Caki2 (cell line): ENCODE data around the gene MORN1. TPM values are rescaled to one million over a fixed set of nuclear protein-coding genes. Genes with fewer than 3 reads are reported as not detected.

Experiments used
- DNase-seq: peaks from one replicate; pipeline ENCODE4 v3.0.0-alpha.2; 2015; ENCODE audit warnings: low read depth
- in situ Hi-C: cut with HindIII; loops from 2 replicates; pipeline ENCODE4 v1.10.0; 2016; ENCODE audit warnings: low sequenced_read_pairs, low pct_unique_long_range_greater_than_20kb, mixed read lengths
- total RNA-seq: library from RNA; depleted of rRNA; stranded (reverse); fragments of >200 nt; shearing (Covaris generic); gene quantifications from 2 replicates; pipeline ENCODE4 v1.2.3, GENCODE V29; 2014; ENCODE audit warnings: low replicate concordance

MORN1 gene
- total RNA-seq, 1 experiment from 2014 or later = 20.3 TPM

DNA sequence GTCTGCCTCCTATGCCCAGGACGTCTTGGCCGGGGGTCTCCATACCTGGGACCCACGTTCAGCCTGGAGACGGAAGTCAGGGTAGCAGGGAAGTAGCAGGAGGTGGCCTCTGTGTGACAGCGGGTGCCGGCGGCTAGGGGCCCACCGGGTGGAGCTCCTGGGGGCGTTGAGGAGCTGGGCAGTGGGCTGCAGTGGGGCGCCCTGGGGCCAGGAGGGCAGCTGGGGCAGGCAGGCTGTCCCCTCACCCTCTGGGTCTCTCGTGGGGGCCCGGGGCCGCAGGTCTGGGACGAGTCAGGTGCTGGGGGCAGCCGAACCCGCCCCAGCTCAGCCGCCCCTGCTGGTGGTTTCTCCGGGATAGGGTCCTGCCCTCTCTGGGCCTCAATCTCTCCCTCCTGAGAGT, 35.7 kb upstream of the MORN1 start:
- no peak for DNase-seq
- in situ Hi-C loops = no loop called here

DNA sequence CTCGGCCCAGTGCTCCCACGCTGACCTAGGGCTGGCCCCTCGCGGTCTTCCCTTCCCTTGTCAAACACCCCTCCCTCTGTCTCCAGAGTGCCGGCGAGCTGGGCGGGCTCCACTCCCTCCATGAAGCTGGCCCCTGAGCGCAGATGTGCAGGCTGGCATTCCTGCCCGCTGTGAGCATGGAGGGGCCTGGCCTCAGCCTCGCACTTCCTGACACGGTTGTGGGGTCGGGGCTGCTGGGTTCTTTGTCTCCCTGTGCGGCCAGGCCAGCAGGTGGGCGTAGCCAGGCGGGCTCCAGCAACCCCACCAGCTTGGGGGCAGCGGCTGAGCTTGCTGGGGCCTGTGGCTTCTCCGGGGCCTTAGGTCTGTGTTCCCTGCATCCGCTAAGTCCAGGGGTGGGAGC, 35.2 kb upstream of the MORN1 start:
- in situ Hi-C loops = no loop called here
- DNase-seq = no peak

DNA sequence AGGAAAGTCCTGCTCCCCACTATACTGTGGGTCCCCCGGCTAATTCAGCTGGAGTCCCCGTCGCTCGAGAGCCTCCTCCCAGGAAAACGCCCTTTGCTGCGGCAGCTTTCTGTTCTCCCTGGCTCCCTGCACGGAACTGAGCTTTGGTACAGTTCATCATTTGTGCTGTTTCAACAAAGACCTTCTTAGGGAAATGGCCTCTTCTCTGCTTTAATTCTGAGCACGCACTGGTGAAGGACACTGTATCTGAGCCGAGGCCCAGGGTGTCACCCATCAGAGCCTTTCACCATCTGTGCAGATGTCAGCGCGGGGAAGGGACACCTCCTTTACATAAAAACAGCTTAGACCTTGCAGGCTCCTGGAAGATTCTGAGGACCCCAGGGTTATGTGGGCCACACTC, 34.5 kb upstream of the MORN1 start:
- in situ Hi-C loops = no loop called here

GRCh38 chr1:2422523-2422922, 31.2 kb upstream of the MORN1 start:
- no peak for DNase-seq
- in situ Hi-C loops = no loop called here

More for the DNA sequence above, 34.5 kb upstream of the MORN1 start:
- DNase-seq = no peak

- in situ Hi-C loops = no loop called here
Measured at GRCh38 chr1:2419416-2419815, 28.1 kb upstream of the MORN1 start.

DNA sequence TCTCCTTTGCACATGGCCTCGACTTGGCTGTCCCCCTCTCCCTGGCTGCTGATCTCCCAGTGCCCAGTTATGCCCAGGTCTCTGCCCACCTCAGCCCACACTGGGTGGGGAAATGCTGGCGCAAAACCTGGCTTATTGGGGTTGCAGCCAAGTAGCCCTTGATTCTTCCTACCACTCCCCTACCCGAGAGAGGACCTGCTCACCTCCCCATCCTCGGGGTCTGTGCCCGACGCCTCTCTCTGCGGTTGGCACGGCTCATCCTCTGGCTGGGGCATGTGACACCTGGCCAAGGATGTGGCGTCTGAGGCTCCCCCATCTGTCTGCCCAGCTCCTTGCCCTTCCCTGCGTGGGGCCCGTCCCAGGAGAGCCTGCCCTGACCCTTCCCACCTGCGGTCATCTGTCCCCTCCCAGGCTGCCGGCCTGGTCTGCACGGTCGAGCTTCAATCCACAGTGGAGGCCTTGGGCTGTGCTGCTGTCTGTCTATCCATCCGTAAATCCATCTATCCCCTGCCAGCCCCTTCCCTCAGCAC, 27.5 kb upstream of the MORN1 start:
- in situ Hi-C loops = no loop called here
- no peak for DNase-seq

More at GRCh38 chr1:2419416-2419815, 28.1 kb upstream of the MORN1 start:
- DNase-seq = no peak

- in situ Hi-C loops = no loop called here
- DNase-seq = no peak
Measured at GRCh38 chr1:2417833-2418225, 26.5 kb upstream of the MORN1 start.

GRCh38 chr1:2417083-2417832, 25.9 kb upstream of the MORN1 start:
- in situ Hi-C loops = no loop called here
- no peak for DNase-seq

DNA sequence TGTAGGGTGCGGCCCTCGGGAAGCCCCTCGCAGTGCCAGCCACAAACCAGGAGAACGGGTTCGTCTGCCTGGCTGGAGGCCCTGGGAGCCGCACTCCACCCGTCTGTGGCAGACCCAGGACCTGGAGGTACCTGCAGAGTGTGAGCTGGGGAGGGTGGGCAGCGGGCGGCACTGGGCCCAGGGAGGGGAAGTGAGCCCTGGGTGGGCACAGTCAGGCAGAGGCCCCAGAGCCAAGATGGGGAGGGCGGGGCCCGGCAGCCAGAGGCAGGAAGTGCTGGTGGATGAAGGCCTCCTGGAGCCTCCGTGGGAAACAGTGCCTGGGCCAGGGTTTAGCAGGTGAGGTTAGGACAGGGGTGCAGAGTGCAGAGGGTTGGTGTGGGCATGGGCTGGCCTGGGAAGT, 25.0 kb upstream of the MORN1 start:
- DNase-seq = no peak
- in situ Hi-C loops = no loop called here

GRCh38 chr1:2415801-2416208, 24.5 kb upstream of the MORN1 start:
- in situ Hi-C loops = no loop called here
- no peak for DNase-seq

DNA sequence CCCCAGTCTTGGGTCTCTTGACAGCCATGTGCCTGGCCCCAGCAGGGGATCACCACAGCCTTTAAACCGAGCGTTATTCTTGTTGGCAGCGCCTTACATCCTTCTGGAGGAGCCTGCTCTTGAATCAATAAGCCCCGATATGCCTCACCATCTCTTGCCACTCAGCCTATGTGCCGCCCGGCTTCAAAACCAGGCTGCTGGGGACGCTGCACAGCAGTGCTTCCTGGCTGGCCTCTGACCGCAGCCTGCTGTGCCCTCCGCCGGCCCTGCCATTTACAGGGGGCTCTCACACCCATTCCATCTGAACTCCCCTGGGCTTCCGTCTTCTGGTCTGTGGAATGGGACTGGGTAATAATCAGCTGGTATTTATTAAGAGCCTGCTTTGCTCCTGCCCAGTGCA, 24.0 kb upstream of the MORN1 start:
- in situ Hi-C loops = no loop called here

GRCh38 chr1:2414297-2414958, 23.1 kb upstream of the MORN1 start:
- in situ Hi-C loops = no loop called here
- DNase-seq = peak; percentile 69

More for the DNA sequence above, 24.0 kb upstream of the MORN1 start:
- no peak for DNase-seq

GRCh38 chr1:2413495-2414296, 22.3 kb upstream of the MORN1 start:
- in situ Hi-C loops = no loop called here
- DNase-seq = peak; percentile 54

DNA sequence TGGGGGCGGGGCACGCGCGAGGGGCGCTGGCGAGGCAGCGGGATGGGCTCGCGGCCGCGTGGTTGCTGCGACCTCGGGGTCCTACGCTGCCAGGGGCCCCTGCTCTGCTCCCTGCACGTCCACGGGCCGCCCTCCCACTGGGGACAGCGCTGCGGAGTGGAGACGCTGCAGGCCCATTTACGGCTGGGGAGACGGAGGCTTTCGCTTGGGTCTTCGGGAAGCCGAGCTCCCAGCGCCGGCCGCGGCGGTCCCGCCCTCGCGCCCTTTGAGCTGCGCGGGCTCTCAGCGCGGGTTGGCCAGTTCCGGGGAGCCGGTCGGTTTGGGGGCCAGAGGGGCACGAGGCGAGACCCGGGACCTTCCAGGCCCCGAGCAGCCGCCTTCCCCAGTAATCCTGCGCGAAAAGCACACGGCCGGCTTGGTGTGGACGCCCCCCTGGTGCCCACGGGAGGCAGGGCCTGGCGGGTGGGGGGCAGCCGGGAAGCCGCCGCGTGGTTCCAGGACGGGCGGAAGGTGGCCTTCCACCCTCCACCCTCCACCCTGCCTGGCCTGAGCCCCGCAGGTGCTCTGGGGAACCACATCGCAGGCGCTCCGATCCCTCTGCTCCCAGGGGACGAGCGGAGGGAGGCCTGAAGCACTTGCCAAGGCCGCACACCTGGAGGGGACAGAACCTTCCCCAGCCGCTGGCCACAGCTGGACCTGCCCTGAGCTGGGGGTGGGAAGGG, 21.6 kb upstream of the MORN1 start:
- in situ Hi-C loops = no loop called here
- DNase-seq = peak; percentile 66

- DNase-seq = peak; percentile 83
- in situ Hi-C loops = no loop called here
Measured at GRCh38 chr1:2412395-2412772, 21.0 kb upstream of the MORN1 start, which contains the start of gene PEX10. Gene PEX10 (minus strand): TSS chr1:2412564. CDS start chr1:2412502, 62 bp downstream.

- in situ Hi-C loops = no loop called here
- no peak for DNase-seq
Measured at GRCh38 chr1:2411801-2412394, 20.5 kb upstream of the MORN1 start.

DNA sequence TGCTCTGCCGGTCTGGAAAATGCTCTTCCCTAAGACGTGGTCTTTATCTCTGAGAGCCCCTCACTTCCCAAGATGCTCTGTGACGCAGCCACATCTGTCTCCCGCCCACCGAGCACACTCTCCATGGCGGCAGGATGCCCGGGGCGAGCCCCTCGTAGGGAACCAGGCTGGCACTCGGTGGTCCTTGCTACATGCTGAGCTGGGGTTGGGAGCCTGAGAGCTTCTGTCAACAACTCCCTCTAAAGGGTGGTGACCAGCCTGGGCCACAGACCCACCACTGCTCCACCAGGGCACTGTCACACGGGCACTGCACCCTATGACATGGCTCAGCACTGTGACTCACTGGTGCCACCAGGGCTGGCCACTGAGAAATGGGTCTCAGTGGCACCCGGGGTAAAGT, 18.4 kb upstream of the MORN1 start:
- in situ Hi-C loops = no loop called here
- DNase-seq = no peak

- in situ Hi-C loops = no loop called here
- DNase-seq = no peak
Measured at GRCh38 chr1:2408859-2409276, 17.5 kb upstream of the MORN1 start.
